ENCODE data around the gene GPR37.

Gene GPR37

DNA sequence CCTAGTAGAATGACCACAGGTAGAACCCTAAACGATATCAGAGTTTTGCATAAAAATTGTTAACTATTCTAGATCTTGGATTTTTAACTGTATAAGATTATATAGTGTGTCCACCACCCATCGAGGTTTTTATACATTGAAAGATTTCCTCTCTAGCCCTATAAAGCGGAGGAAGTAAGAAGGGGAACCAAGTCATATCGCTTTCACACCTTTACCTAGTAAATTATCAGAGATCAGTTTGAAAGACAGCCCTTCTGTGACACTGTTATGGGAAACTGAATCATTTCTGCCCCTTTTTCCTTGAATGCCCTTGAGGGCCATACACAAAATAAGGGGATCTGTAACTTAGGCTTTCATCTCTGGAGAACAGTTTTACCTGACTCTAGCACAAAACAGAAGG is 8.3 kb upstream of the GPR37 start:
- H4K20me1 ChIP-seq (ENCODE audit: low read depth, low read length): no peaks in the 10 kb centered on the region
- TF ChIP-seq EZH2phosphoT487 (conservative IDR thresholded peaks at IDR 0.05; ENCODE audit: low read length) (no peak), CTCF (IDR thresholded peaks at IDR 0.05; ENCODE audit: insufficient read depth, low read length, poor library complexity, severe bottlenecking) (no peak)
- H3K36me3 ChIP-seq (ENCODE audit: low read length): no peaks in the 10 kb centered on the region
- H3K4me3 ChIP-seq (ENCODE audit: insufficient read depth, low read length, poor library complexity, severe bottlenecking): no peak overlapping the region
- H3K9ac ChIP-seq (ENCODE audit: low read length): no peak overlapping the region
- no peaks in the 10 kb centered on the region for H3K79me2 ChIP-seq (ENCODE audit: insufficient read depth, low read length)
- H3K27ac ChIP-seq (ENCODE audit: low read depth, low read length): no peak overlapping the region
- H3F3A ChIP-seq (ENCODE audit: insufficient read depth): no peaks in the 10 kb centered on the region
- H3K9me3 ChIP-seq (ENCODE audit: insufficient read depth, low read length): no peaks in the 10 kb centered on the region
- no peak overlapping the region for H2AFZ ChIP-seq (ENCODE audit: low read depth, low read length, severe bottlenecking)
- no peak overlapping the region for H3K4me2 ChIP-seq (ENCODE audit: low read depth, low read length, poor library complexity, severe bottlenecking)
- H3K9me2 ChIP-seq (replicated peaks; ENCODE audit: insufficient read depth, low read length): no peaks in the 10 kb centered on the region
- no peaks in the 10 kb centered on the region for H3K27me3 ChIP-seq (ENCODE audit: low read length)

DNA sequence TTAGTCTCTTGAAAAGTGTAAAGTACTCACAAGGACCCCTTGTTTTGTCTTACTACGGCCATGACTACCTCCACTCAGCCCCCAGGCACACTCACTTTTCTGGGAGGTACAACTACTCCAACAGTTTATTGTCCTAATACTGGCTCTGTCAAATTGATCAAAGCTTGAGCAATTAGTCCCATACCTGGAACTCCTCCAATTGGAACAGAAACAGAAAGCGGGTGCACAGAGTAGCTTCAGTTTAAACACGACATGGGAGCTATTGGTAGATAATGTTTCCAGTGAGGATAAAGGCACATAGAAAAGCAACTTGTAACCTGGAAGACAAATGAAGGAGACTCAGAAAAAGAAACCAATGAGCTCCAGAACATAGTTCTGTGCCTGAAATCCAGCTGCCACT is 7.7 kb upstream of the GPR37 start:
- Histone ChIP-seq H3F3A (ENCODE audit: insufficient read depth) (no peaks in the 10 kb centered on the region), H3K4me2 (ENCODE audit: low read depth, low read length, poor library complexity, severe bottlenecking) (no peak overlapping the region), H2AFZ (ENCODE audit: low read depth, low read length, severe bottlenecking) (no peak overlapping the region), H3K4me3 (ENCODE audit: insufficient read depth, low read length, poor library complexity, severe bottlenecking) (no peak overlapping the region), H3K79me2 (ENCODE audit: insufficient read depth, low read length) (no peaks in the 10 kb centered on the region), H3K36me3 (ENCODE audit: low read length) (no peaks in the 10 kb centered on the region), H3K9me3 (ENCODE audit: insufficient read depth, low read length) (no peaks in the 10 kb centered on the region), H4K20me1 (ENCODE audit: low read depth, low read length) (no peaks in the 10 kb centered on the region), H3K9me2 (replicated peaks; ENCODE audit: insufficient read depth, low read length) (no peaks in the 10 kb centered on the region), H3K27ac (ENCODE audit: low read depth, low read length) (no peak overlapping the region), H3K9ac (ENCODE audit: low read length) (no peak overlapping the region), H3K27me3 (ENCODE audit: low read length) (no peaks in the 10 kb centered on the region)
- TF ChIP-seq CTCF (IDR thresholded peaks at IDR 0.05; ENCODE audit: insufficient read depth, low read length, poor library complexity, severe bottlenecking): no peak
- no peak for TF ChIP-seq EZH2phosphoT487 (conservative IDR thresholded peaks at IDR 0.05; ENCODE audit: low read length)

- H3F3A ChIP-seq (ENCODE audit: insufficient read depth): no peaks in the 10 kb centered on the region
- H3K9me3 ChIP-seq (ENCODE audit: insufficient read depth, low read length): no peaks in the 10 kb centered on the region
- no peak overlapping the region for H3K4me3 ChIP-seq (ENCODE audit: insufficient read depth, low read length, poor library complexity, severe bottlenecking)
- H3K9me2 ChIP-seq (replicated peaks; ENCODE audit: insufficient read depth, low read length): no peaks in the 10 kb centered on the region
- no peak overlapping the region for H3K27ac ChIP-seq (ENCODE audit: low read depth, low read length)
- no peaks in the 10 kb centered on the region for H3K79me2 ChIP-seq (ENCODE audit: insufficient read depth, low read length)
- TF ChIP-seq EZH2phosphoT487 (conservative IDR thresholded peaks at IDR 0.05; ENCODE audit: low read length) (no peak), CTCF (IDR thresholded peaks at IDR 0.05; ENCODE audit: insufficient read depth, low read length, poor library complexity, severe bottlenecking) (no peak)
- no peaks in the 10 kb centered on the region for H3K27me3 ChIP-seq (ENCODE audit: low read length)
- no peak overlapping the region for H2AFZ ChIP-seq (ENCODE audit: low read depth, low read length, severe bottlenecking)
- H3K36me3 ChIP-seq (ENCODE audit: low read length): no peaks in the 10 kb centered on the region
- no peak overlapping the region for H3K4me2 ChIP-seq (ENCODE audit: low read depth, low read length, poor library complexity, severe bottlenecking)
- no peak overlapping the region for H3K9ac ChIP-seq (ENCODE audit: low read length)
- no peaks in the 10 kb centered on the region for H4K20me1 ChIP-seq (ENCODE audit: low read depth, low read length)
Measured at GRCh38 chr7:124769136-124769535, 3.5 kb upstream of the GPR37 start.

DNA sequence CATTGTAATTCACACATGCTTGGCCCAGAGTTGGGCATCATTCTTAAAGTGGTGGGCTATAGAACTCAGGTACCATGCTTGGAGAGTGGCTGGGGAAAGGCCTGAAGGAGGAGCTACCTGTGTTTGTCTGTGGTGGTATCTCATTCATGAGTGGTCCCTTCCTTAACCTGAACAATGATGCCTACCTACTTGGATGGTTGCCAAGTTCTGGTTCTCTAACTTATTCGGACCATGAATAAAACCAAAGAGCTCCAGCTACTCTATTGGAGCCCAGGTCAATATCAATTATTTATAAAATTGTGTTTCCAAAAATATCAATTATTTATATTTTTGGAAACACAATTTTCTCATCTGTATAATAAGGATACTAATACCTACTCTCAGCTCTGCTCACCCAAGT is 2.9 kb upstream of the GPR37 start:
- no peaks in the 10 kb centered on the region for H3K79me2 ChIP-seq (ENCODE audit: insufficient read depth, low read length)

More for the DNA sequence above, 2.9 kb upstream of the GPR37 start:
- H3K27me3 ChIP-seq (ENCODE audit: low read length): no peaks in the 10 kb centered on the region
- TF ChIP-seq CTCF (IDR thresholded peaks at IDR 0.05; ENCODE audit: insufficient read depth, low read length, poor library complexity, severe bottlenecking) (no peak), EZH2phosphoT487 (conservative IDR thresholded peaks at IDR 0.05; ENCODE audit: low read length) (no peak)
- no peak overlapping the region for H3K27ac ChIP-seq (ENCODE audit: low read depth, low read length)
- no peaks in the 10 kb centered on the region for H4K20me1 ChIP-seq (ENCODE audit: low read depth, low read length)
- no peak overlapping the region for H3K4me3 ChIP-seq (ENCODE audit: insufficient read depth, low read length, poor library complexity, severe bottlenecking)
- H2AFZ ChIP-seq (ENCODE audit: low read depth, low read length, severe bottlenecking): no peak overlapping the region
- H3K36me3 ChIP-seq (ENCODE audit: low read length): no peaks in the 10 kb centered on the region
- no peaks in the 10 kb centered on the region for H3F3A ChIP-seq (ENCODE audit: insufficient read depth)
- H3K9me2 ChIP-seq (replicated peaks; ENCODE audit: insufficient read depth, low read length): no peaks in the 10 kb centered on the region
- H3K9ac ChIP-seq (ENCODE audit: low read length): no peak overlapping the region
- H3K4me2 ChIP-seq (ENCODE audit: low read depth, low read length, poor library complexity, severe bottlenecking): no peak overlapping the region
- no peaks in the 10 kb centered on the region for H3K9me3 ChIP-seq (ENCODE audit: insufficient read depth, low read length)

Measured in SU-DHL-6 (cell line).